Measurements from ENCODE around the gene GDAP2. TPM values are rescaled to one million over a fixed set of nuclear protein-coding genes. Genes with fewer than 3 reads are reported as not detected.

Gene GDAP2
- total and polyA plus RNA-seq, 2 donors (not counting 3 experiments of a cell fraction or from before 2014, with no cell fraction given) = 4.5 to 21.5 TPM

- Histone ChIP-seq H3K79me2 (ENCODE audit: control insufficient read depth, insufficient read depth, low read length) (peaks cover 40% of the 10 kb centered on the region), H3K27me3 (ENCODE audit: control insufficient read depth in 2 of 2, insufficient read depth in 2 of 2, low read length in 2 of 2) (no peaks in the 10 kb centered on the region), H3K4me1 (ENCODE audit: control insufficient read depth, extremely low read depth, insufficient read depth, low read length) (peaks cover 9% of the 10 kb centered on the region), H3K4me2 (ENCODE audit: insufficient read depth, low read length) (no peak overlapping the region), H4K20me1 (replicated peaks; ENCODE audit: control insufficient read depth, extremely low read depth, insufficient read depth, low read length) (no peaks in the 10 kb centered on the region), H3K9me1 (replicated peaks; ENCODE audit: control insufficient read depth, extremely low read depth, insufficient read depth, low read length) (no peaks in the 10 kb centered on the region), H3K27ac (ENCODE audit: insufficient read depth, low read depth, low read length) (no peak overlapping the region), H3K9me3 (replicated peaks; ENCODE audit: control insufficient read depth, insufficient read depth, low read length) (no peaks in the 10 kb centered on the region), H3K36me3 (ENCODE audit: control insufficient read depth in 2 of 2, extremely low read depth in 1 of 2, insufficient read depth in 2 of 2, low read length in 2 of 2) (peaks cover 9 to 13% of the 10 kb centered on the region in 2 experiments), H3K4me3 (replicated peaks in 1 of 3; ENCODE audit: insufficient read depth in 1 of 3, low read depth in 1 of 3, low read length in 3 of 3) (no peak overlapping the region), H2AFZ (ENCODE audit: low read depth, low read length) (no peak overlapping the region), H3K9ac (replicated peaks; ENCODE audit: extremely low read depth, insufficient read depth, low read length) (no peak overlapping the region)
- intact Hi-C loops (cut with micrococcal nuclease) = loop anchor here (10.0 kb wide), 1 partner anchor 569 kb away; the partner anchor contains the start of gene MAN1A2
- dilution Hi-C loops (cut with MboI; ENCODE audit: extremely low pct_ligation_motif_present, low sequenced_read_pairs) = no loop called here
- POLR2A ChIA-PET = no interaction called here
- TF ChIP-seq MYC (IDR thresholded peaks at IDR 0.05; ENCODE audit: low read depth, low read length) (no peak), POLR2A (IDR thresholded peaks at IDR 0.05; ENCODE audit: low read depth, low read length) (no peak), MAX (IDR thresholded peaks at IDR 0.05; ENCODE audit: insufficient read depth, insufficient read length) (no peak), JUN (IDR thresholded peaks at IDR 0.05; ENCODE audit: borderline replicate concordance, insufficient read depth, insufficient read length, low read depth) (no peak), CTCF (IDR thresholded peaks at IDR 0.05; ENCODE audit: extremely low read depth in 1 of 2, insufficient read depth in 1 of 2, low read depth in 1 of 2, low read length in 2 of 2) (no peak), GATA2 (IDR thresholded peaks at IDR 0.05; ENCODE audit: insufficient read depth, insufficient read length, low read depth, low read length) (no peak), EZH2 (IDR thresholded peaks at IDR 0.05; ENCODE audit: borderline replicate concordance, low read depth, low read length, severe bottlenecking) (no peak), FOS (IDR thresholded peaks at IDR 0.05; ENCODE audit: borderline replicate concordance, insufficient read depth, low read length) (no peak), POLR2AphosphoS5 (IDR thresholded peaks at IDR 0.05; ENCODE audit: insufficient read depth, low read depth, low read length) (no peak)
- CTCF ChIA-PET = interaction anchor here (2.2 kb wide), 1 partner anchor 38 kb away, joined by 10 read pairs; no protein-coding TSS in a partner anchor
- FAIRE-seq = no peak
- no TSS peak for BruUV-seq (replicated peaks)
- DNase-seq (ENCODE audit: low read depth, low spot score) = no peak
These were observed 4.3 kb upstream of the GDAP2 start for GRCh38 chr1:117933769-117934168.

Data from endothelial cell of umbilical vein (primary cell).